ENCODE results near the gene SUPT20HL2.
"Not testable (repeated sequence)": the region's sequence is repeated elsewhere in the genome, so short reads cannot be mapped to it uniquely, and the experiment has no call there.

The SUPT20HL2 gene

GRCh38 chrX:24332878-24333277 is 19.0 kb upstream of the SUPT20HL2 start:
- TF ChIP-seq CTCF (IDR thresholded peaks at IDR 0.05; ENCODE audit: borderline replicate concordance, control extremely low read depth, extremely low read depth, insufficient read depth, missing control alignments) = no peak
- no peak for DNase-seq (ENCODE audit: low spot score)
- in situ Hi-C loops (cut with MboI; ENCODE audit: low sequenced_read_pairs, unreplicated experiment) = no loop called here

GRCh38 chrX:24325231-24325630 is 11.4 kb upstream of the SUPT20HL2 start:
- DNase-seq (ENCODE audit: low spot score) = no peak
- TF ChIP-seq CTCF (IDR thresholded peaks at IDR 0.05; ENCODE audit: borderline replicate concordance, control extremely low read depth, extremely low read depth, insufficient read depth, missing control alignments) = no peak
- in situ Hi-C loops (cut with MboI; ENCODE audit: low sequenced_read_pairs, unreplicated experiment) = no loop called here

- in situ Hi-C loops (cut with MboI; ENCODE audit: low sequenced_read_pairs, unreplicated experiment) = no loop called here
- DNase-seq (ENCODE audit: low spot score) = no peak
- TF ChIP-seq CTCF (IDR thresholded peaks at IDR 0.05; ENCODE audit: borderline replicate concordance, control extremely low read depth, extremely low read depth, insufficient read depth, missing control alignments) = no peak
These were observed 8.0 kb upstream of the SUPT20HL2 start for GRCh38 chrX:24321741-24322395.

GRCh38 chrX:24317567-24317966 is 3.7 kb upstream of the SUPT20HL2 start:
- TF ChIP-seq CTCF (IDR thresholded peaks at IDR 0.05; ENCODE audit: borderline replicate concordance, control extremely low read depth, extremely low read depth, insufficient read depth, missing control alignments) = no peak
- no peak for DNase-seq (ENCODE audit: low spot score)
- in situ Hi-C loops (cut with MboI; ENCODE audit: low sequenced_read_pairs, unreplicated experiment) = no loop called here

- no peak for DNase-seq (ENCODE audit: low spot score)
- no peak for TF ChIP-seq CTCF (IDR thresholded peaks at IDR 0.05; ENCODE audit: borderline replicate concordance, control extremely low read depth, extremely low read depth, insufficient read depth, missing control alignments)
- in situ Hi-C loops (cut with MboI; ENCODE audit: low sequenced_read_pairs, unreplicated experiment) = no loop called here
These were observed 2.2 kb upstream of the SUPT20HL2 start for GRCh38 chrX:24316111-24316510.

- DNase-seq (ENCODE audit: low spot score); in situ Hi-C loops (cut with MboI; ENCODE audit: low sequenced_read_pairs, unreplicated experiment): not testable (repeated sequence)
These were observed 1.6 kb downstream of the SUPT20HL2 start for GRCh38 chrX:24312249-24312607.

- in situ Hi-C loops (cut with MboI; ENCODE audit: low sequenced_read_pairs, unreplicated experiment); DNase-seq (ENCODE audit: low spot score): not testable (repeated sequence)
These were observed 2.2 kb downstream of the SUPT20HL2 start for GRCh38 chrX:24311507-24312248.

GRCh38 chrX:24310916-24311315 is 3.0 kb downstream of the SUPT20HL2 start:
- in situ Hi-C loops (cut with MboI; ENCODE audit: low sequenced_read_pairs, unreplicated experiment); DNase-seq (ENCODE audit: low spot score): not testable (repeated sequence)

GRCh38 chrX:24309580-24310374 is 4.1 kb downstream of the SUPT20HL2 start:
- DNase-seq (ENCODE audit: low spot score); in situ Hi-C loops (cut with MboI; ENCODE audit: low sequenced_read_pairs, unreplicated experiment): not testable (repeated sequence)

GRCh38 chrX:24308803-24309202 is 5.1 kb downstream of the SUPT20HL2 start:
- DNase-seq (ENCODE audit: low spot score); in situ Hi-C loops (cut with MboI; ENCODE audit: low sequenced_read_pairs, unreplicated experiment): not testable (repeated sequence)

All from GM13976 (cell line).